Stimulated activated naive B cell treated with anti-CD40 and anti-IgM and Interleukin-4, amounts not matched to agents 10 μg/mL and 1 μg/mL and 100 μg/mL, for 72 hours (primary cell): ENCODE measurements around the gene PRICKLE3.

ENCODE experiments used
- ATAC-seq, 2 donors: fragments of 150-1000 bp; cut with Tn5 transposase; replicated peaks; 2 replicates each; pipeline ENCODE4 v1.10.0; 2021; ENCODE audit warnings: moderate library complexity in 1 of 2
- DNase-seq: peaks from one replicate; pipeline ENCODE4 v3.0.0; 2021
- H3K27ac Mint-ChIP-seq: one replicate; pipeline ENCODE4 v1.8.0; 2022; ENCODE audit warnings: mild to moderate bottlenecking, mixed read lengths
- H3K27me3 Mint-ChIP-seq, 2 donors: one replicate each; pipeline ENCODE4 v1.8.0; 2022; ENCODE audit warnings: mixed read lengths in 2 of 2
- H3K36me3 Mint-ChIP-seq, 2 donors: one replicate each; pipeline ENCODE4 v1.8.0; 2022; ENCODE audit warnings: mixed read lengths in 2 of 2, mild to moderate bottlenecking in 1 of 2
- H3K4me1 Mint-ChIP-seq, 2 donors: one replicate each; pipeline ENCODE4 v1.8.0; 2022; ENCODE audit warnings: mixed read lengths in 2 of 2, mild to moderate bottlenecking in 1 of 2
- H3K4me3 Mint-ChIP-seq, 2 donors: one replicate each; pipeline ENCODE4 v1.8.0; 2022; ENCODE audit warnings: mild to moderate bottlenecking in 2 of 2, mixed read lengths in 2 of 2, moderate library complexity in 1 of 2
- H3K9me3 Mint-ChIP-seq, 2 donors: one replicate each; pipeline ENCODE4 v1.8.0; 2022; ENCODE audit warnings: mixed read lengths in 2 of 2, mild to moderate bottlenecking in 1 of 2

The PRICKLE3 gene

DNA sequence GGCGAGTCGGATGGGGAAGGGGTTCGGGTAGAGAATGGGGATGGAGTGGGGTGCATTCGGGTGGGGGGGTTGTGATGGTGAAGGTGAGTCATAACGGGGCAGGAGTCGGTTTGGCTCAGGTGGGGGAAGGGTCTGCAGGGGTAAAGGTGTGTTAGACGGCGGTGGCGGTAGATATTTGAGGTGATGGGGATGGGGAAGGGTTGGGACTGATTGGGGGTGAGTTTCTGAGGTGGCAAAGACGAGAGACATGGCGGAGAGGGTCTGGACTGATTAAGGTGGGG, 13.1 kb upstream of the PRICKLE3 start:
- H3K4me1 Mint-ChIP-seq, result peaks cover 12 to 14% of the 10 kb centered on the region in 2 donors
- peaks cover 0 to 3% of the 10 kb centered on the region in 2 donors for H3K36me3 Mint-ChIP-seq
- H3K27ac Mint-ChIP-seq, result peak overlapping the region; percentile 33
- H3K4me3 Mint-ChIP-seq, result peak overlapping the region; percentile 65 to 76
- no peak for DNase-seq
- no peaks in the 10 kb centered on the region for H3K9me3 Mint-ChIP-seq
- H3K27me3 Mint-ChIP-seq, result peaks cover 0 to 7% of the 10 kb centered on the region in 2 donors
- ATAC-seq, result no peak

DNA sequence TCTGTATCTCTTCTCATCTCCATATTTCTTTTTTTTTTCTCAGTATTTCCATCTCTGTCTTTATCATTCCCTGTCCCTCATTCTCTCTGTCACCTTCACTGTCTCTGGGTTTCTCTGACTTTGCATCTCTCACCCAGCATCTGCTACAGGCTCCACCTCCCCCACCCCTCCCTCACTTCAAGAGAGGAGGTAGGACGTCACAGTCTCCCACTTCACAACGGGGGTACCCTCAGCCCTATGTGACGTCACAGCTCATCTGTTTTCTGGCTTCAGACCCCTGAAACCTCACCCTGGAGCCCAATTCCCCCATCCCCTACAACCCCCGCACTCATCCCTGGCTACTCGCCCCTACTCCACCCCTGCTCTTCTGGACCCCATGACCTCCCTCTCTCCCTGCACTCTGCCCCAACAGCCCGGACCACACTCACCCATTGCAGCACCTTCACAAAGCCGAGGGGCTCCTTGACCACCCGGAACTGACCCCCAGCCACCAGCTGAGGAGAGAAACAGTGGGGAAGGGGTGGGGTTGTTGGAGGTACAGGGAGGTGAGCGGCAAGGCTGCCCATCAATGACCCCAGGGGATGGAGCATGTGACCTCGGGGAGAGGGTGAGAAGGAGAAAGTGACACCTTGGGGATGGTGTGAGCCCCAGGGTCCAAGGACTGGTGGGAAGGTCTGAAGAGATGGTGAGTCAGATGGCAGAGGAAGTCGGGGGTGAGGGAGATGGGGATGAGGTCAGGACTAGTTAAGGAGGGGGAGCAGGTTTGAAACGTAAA, 12.6 kb upstream of the PRICKLE3 start:
- H3K36me3 Mint-ChIP-seq, result peaks cover 0 to 3% of the 10 kb centered on the region in 2 donors
- H3K27me3 Mint-ChIP-seq, result peaks cover 0 to 7% of the 10 kb centered on the region in 2 donors
- H3K4me1 Mint-ChIP-seq, result peaks cover 12 to 14% of the 10 kb centered on the region in 2 donors
- H3K9me3 Mint-ChIP-seq, result no peaks in the 10 kb centered on the region
- peak overlapping the region; percentile 33 for H3K27ac Mint-ChIP-seq
- DNase-seq (no peak), ATAC-seq (no peak)
- peak overlapping the region; percentile 65 to 75 for H3K4me3 Mint-ChIP-seq

DNA sequence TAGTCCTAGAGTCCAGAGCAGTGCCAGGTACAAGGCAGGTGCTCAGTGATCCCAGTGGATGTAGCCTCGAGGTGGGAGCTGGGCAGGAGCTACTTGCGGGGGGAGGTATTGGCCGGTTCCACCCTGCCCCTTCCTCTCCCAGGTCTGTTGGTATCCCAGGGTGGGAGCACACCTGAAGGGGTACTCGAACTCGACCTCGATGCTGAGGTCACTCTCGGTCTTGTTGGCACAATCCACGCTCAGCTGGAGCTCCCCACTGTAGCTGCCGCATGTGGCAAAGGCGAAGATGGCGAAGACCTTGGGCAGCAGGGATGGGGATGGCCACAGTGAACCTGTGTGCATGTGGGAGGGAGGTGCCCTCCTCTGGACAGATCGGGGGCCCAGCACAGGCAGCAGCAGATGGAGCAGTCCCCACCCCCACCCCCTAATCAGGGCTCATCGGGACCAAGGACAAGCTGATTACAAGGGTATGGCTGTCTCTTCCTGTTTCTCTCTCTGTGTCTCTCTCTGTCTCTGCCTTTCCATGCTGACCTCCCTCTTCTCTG, 11.4 kb upstream of the PRICKLE3 start:
- no peak for DNase-seq
- Mint-ChIP-seq H3K4me3 (no peak overlapping the region), H3K27ac (no peak overlapping the region), H3K36me3 (peaks cover 0 to 3% of the 10 kb centered on the region in 2 donors), H3K4me1 (peaks cover 14% of the 10 kb centered on the region in 2 donors), H3K9me3 (no peaks in the 10 kb centered on the region), H3K27me3 (peaks cover 0 to 7% of the 10 kb centered on the region in 2 donors)
- no peak for ATAC-seq

DNA sequence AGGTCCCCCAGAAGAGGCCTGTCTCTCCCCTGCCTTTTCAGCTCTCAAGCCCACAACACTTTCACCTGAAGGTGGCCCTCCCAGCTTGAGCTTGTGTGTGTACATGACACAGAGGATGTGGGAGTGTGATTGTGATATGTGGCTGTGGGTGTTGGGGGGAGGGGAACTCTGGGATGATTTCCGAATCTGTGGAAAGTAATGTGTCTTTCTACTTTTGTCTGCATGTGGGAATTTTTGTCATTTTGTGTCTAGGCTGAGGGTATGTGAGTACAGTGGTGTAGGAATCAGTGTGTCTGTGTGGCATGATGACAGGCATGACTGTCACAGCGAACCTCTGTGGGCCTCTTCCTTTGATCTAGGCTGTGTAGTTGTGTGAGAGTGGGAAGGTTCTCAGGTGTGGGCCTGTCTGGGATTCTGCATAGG, 7.4 kb upstream of the PRICKLE3 start:
- H3K9me3 Mint-ChIP-seq, result no peaks in the 10 kb centered on the region
- H3K27me3 Mint-ChIP-seq, result peaks cover 0 to 7% of the 10 kb centered on the region in 2 donors
- H3K4me1 Mint-ChIP-seq, result peaks cover 11 to 17% of the 10 kb centered on the region in 2 donors
- ATAC-seq (no peak), DNase-seq (no peak)
- H3K27ac Mint-ChIP-seq, result no peak overlapping the region
- peaks cover 0 to 2% of the 10 kb centered on the region in 2 donors for H3K36me3 Mint-ChIP-seq
- no peak overlapping the region for H3K4me3 Mint-ChIP-seq

DNA sequence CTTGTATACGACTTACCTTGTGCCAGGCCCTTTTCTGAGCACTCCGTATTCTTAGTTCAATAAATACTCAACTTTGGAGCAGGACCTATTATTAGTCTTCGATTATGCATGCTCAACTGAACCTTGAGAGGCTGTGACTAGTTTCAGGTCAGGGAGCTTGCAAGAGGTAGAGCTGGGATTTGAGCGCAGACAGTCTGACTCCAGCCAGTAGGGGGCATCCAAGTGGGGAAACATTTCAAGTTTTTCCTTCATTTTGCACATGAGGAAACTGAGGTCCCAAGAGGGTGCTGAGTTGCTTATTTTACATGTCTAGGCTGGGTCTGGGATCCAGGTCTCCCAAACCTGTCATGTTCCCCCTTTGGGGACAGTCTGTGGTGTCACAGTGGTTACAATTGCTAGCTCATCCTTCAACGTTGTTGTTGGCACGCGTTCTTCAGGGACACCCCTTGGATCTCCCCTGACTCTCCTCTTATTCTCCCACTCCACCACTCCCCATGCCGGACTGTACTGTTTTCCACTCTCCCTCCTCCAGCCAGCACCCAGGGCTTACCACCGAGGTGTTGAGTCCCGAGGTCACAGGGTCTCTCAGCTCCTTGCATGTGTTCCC, 6.7 kb upstream of the PRICKLE3 start:
- peaks cover 0 to 2% of the 10 kb centered on the region in 2 donors for H3K36me3 Mint-ChIP-seq
- H3K4me3 Mint-ChIP-seq, result no peak overlapping the region
- H3K4me1 Mint-ChIP-seq, result peaks cover 9 to 17% of the 10 kb centered on the region in 2 donors
- no peak for DNase-seq
- H3K27ac Mint-ChIP-seq, result no peak overlapping the region
- ATAC-seq, result no peak
- H3K9me3 Mint-ChIP-seq, result no peaks in the 10 kb centered on the region
- H3K27me3 Mint-ChIP-seq, result peaks cover 0 to under 1% of the 10 kb centered on the region in 2 donors

DNA sequence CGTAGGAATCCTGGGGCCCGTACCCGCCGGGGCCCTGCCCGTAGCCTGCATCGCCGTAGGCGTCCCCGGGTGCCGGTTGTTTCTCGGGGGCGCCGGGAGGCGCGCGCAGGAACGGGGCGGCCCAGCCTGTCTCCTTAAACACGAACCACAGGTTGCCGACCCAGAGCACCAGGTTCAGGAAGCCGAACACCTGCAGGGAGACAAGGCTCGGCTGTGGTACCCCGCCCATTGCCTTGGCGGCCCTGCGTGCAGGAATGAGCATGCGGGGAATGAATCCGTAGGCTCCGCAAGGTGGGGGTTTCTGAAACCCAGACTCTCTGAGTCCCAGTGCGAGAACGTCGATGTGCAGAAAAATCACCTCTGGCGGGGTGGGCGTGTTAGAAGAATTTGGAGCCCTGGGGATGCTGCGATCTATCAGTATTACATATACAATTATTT, 5.4 kb upstream of the PRICKLE3 start:
- Mint-ChIP-seq H3K4me3 (peak overlapping the region; percentile 85 to 92), H3K27ac (peak overlapping the region; percentile 86), H3K4me1 (peaks cover 9 to 18% of the 10 kb centered on the region in 2 donors), H3K36me3 (peaks cover 0 to 2% of the 10 kb centered on the region in 2 donors), H3K27me3 (no peaks in the 10 kb centered on the region), H3K9me3 (no peaks in the 10 kb centered on the region)
- ATAC-seq (peak; percentile 24 to 27), DNase-seq (no peak)

GRCh38 chrX:49190821-49191573, 4.8 kb upstream of the PRICKLE3 start:
- Mint-ChIP-seq H3K27ac (peak overlapping the region; percentile 95), H3K36me3 (peaks cover 0 to 2% of the 10 kb centered on the region in 2 donors), H3K27me3 (no peaks in the 10 kb centered on the region), H3K4me1 (peaks cover 12 to 22% of the 10 kb centered on the region in 2 donors), H3K4me3 (peak overlapping the region; percentile 92 to 95), H3K9me3 (no peaks in the 10 kb centered on the region)
- ATAC-seq (peak; percentile 90 to 91), DNase-seq (peak; percentile 88)

DNA sequence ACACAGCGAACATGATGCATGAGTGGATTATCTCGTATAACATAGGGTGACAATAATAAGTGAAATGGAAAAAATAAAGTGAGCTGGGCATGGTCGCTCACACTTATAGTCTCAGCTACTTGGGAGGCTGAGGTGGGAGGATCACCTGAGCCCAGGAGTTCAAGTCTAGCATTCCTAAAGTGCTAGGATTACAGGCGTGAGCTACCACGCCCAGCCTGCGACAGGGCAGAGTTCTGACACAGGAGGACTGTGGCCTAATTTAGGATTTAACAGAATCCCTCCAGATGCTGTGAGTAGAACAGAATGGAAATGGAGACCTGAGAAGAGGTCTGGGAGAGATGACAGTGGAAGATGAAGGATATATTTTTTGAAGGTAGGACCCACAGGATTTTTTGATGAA, 3.4 kb upstream of the PRICKLE3 start:
- H3K9me3 Mint-ChIP-seq, result no peaks in the 10 kb centered on the region
- no peak for ATAC-seq
- peak overlapping the region; percentile 92 to 95 for H3K4me3 Mint-ChIP-seq
- peaks cover 15 to 22% of the 10 kb centered on the region in 2 donors for H3K4me1 Mint-ChIP-seq
- no peaks in the 10 kb centered on the region for H3K27me3 Mint-ChIP-seq
- peak overlapping the region; percentile 38 for H3K27ac Mint-ChIP-seq
- DNase-seq, result no peak
- peaks cover 0 to 3% of the 10 kb centered on the region in 2 donors for H3K36me3 Mint-ChIP-seq

DNA sequence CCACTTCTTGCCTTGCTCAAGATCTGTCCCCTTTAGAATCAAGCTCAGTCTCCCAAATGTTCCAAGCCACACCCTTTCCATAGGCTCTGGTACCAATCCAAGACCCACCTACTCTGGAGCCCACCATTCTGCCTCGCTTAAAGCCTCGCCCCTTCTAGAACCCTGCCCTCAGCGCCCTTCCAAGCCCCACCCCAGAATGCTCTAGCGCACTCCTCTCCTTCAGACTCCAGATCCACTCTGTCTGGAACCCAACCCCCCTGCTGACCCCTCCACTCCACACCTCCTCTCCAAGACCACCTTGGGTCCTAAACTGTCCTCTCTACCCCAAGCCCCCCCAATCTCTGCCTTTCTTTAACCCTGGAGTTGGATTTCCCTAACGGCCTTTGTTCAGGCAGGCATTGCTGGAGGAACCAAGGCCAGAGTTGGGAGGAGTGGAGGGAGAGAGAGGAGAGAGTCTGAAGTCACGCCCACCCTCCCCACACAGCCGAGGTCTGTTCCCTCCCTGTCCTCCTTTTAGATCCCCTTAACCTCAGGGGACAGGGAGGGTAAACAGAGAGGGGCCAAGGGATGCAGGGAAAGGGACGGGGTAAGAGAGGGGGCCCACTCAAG, 2.4 kb upstream of the PRICKLE3 start:
- H3K27ac Mint-ChIP-seq, result no peak overlapping the region
- no peak overlapping the region for H3K4me3 Mint-ChIP-seq
- peaks cover 3 to 4% of the 10 kb centered on the region in 2 donors for H3K36me3 Mint-ChIP-seq
- peaks cover 19 to 31% of the 10 kb centered on the region in 2 donors for H3K4me1 Mint-ChIP-seq
- ATAC-seq (no peak), DNase-seq (no peak)
- H3K27me3 Mint-ChIP-seq, result no peaks in the 10 kb centered on the region
- no peaks in the 10 kb centered on the region for H3K9me3 Mint-ChIP-seq

DNA sequence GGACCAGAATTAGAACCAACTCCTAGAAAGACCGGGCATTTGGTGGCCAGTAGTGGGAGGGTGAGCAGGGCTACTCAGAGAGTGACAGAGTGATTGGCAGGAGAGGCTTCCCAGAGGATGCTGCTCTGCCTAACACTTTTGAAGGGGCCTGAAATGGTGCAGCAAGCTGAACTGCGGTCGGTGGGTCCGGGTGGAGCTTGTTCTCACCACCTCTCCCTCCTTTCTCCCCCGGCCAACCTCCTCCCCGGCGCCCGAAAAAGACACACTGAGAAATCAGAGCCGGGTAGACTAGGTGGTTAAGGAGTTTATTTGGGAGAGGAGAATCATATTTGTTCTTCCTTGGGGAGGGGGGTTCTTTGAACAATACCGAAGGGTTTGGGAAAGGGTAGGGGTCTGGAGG, 1.4 kb upstream of the PRICKLE3 start:
- no peak overlapping the region for H3K4me3 Mint-ChIP-seq
- no peaks in the 10 kb centered on the region for H3K9me3 Mint-ChIP-seq
- H3K4me1 Mint-ChIP-seq, result peaks cover 16 to 31% of the 10 kb centered on the region in 2 donors
- peaks cover 5 to 6% of the 10 kb centered on the region in 2 donors for H3K36me3 Mint-ChIP-seq
- DNase-seq (no peak), ATAC-seq (no peak)
- no peaks in the 10 kb centered on the region for H3K27me3 Mint-ChIP-seq
- no peak overlapping the region for H3K27ac Mint-ChIP-seq

DNA sequence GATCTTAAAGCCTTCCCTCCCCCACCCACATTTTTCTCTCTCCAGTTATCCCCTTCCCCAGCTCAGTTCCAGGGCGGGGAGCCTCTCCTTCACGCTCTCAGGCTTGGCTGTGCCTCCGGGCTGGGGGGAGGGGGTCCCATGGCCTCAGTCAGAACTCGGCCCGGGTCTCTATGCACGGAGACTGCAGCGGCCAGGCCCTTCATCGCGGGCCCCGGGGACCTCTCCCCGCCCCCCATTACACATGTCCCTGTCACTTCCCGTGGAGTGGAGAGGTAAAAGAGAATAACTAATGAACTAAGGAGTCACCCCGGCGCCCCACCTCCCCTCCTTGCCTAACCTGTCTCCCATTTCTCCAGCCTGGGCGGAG, 838 bp upstream of the PRICKLE3 start:
- Mint-ChIP-seq H3K27ac (peak overlapping the region; percentile 28), H3K9me3 (no peaks in the 10 kb centered on the region), H3K36me3 (peaks cover 10% of the 10 kb centered on the region in 2 donors), H3K27me3 (no peaks in the 10 kb centered on the region), H3K4me1 (peaks cover 16 to 31% of the 10 kb centered on the region in 2 donors), H3K4me3 (peak overlapping the region; percentile 52 to 82)
- no peak for DNase-seq
- no peak for ATAC-seq

DNA sequence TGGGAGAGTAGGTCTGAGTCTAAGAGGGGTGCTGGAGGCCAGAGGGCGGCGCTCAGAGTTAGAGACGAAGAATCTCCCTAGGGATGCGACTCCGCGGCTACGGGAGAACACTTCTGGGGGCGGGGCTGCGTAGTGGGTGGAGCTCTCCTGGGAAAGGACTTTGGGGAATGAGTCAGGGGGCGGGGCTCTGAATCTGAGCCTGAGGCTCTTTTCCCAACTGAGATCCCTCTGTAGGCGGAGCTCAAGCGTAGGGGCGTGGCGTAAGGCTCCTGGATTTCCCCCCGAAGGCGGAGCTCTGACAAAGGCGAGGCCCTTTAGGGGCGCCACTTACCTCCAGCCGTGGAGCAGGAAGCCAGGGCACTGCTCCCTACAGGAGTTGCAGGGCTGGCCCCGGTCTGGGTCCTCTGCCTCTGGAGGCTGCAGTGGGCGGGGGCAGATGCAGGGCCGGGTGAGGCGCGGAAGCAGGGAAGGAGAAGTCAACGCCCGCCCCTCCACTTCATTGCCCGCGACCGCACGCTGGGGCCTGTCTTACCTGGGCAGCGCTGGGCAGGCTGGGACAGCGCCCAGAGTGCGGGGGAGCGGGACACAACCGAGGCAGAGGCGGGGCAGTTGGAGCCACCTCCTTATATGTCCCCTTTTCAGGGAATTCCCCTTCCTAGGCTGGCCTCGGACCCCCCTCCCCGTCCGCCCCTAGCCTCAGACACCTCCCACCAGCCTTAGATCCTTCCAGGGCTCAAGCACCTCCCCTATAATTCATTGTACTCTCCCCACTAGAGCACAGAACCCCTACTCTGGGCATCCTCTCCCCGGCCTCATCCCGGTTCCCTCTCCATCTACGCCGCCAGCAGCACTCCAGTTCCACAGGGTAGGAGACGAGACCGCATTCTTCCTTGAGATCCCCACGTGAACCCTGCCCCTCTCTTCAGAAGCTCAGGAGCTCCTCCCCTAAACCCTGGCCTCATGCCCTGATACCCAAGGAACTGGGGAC, 1.6 kb downstream of the PRICKLE3 start:
- Mint-ChIP-seq H3K36me3 (peaks cover 16 to 19% of the 10 kb centered on the region in 2 donors), H3K4me3 (peak overlapping the region; percentile 80 to 82), H3K27ac (peak overlapping the region; percentile 84), H3K4me1 (peaks cover 13 to 26% of the 10 kb centered on the region in 2 donors), H3K27me3 (no peaks in the 10 kb centered on the region), H3K9me3 (no peaks in the 10 kb centered on the region)
- peak; percentile 61 to 66 for ATAC-seq
- no peak for DNase-seq

- H3K4me1 Mint-ChIP-seq, result peaks cover 13 to 32% of the 10 kb centered on the region in 2 donors
- no peak for DNase-seq
- no peak for ATAC-seq
- H3K4me3 Mint-ChIP-seq, result peak overlapping the region; percentile 80 to 82
- peak overlapping the region; percentile 39 for H3K27ac Mint-ChIP-seq
- H3K9me3 Mint-ChIP-seq, result no peaks in the 10 kb centered on the region
- H3K27me3 Mint-ChIP-seq, result no peaks in the 10 kb centered on the region
- H3K36me3 Mint-ChIP-seq, result peaks cover 16 to 23% of the 10 kb centered on the region in 2 donors
Measured at GRCh38 chrX:49183701-49184281, 2.4 kb downstream of the PRICKLE3 start.
